ENCODE results near the gene PPEF1. TPM values are rescaled to one million over a fixed set of nuclear protein-coding genes. Genes with fewer than 3 reads are reported as not detected.

PPEF1 gene
- total RNA-seq, 2 experiments from 2014 or later: not detected

- Histone ChIP-seq H3K9me3 (ENCODE audit: low read length) (no peaks in the 10 kb centered on the region), H3K4me2 (ENCODE audit: low read length) (no peak overlapping the region), H3K36me3 (ENCODE audit: insufficient read depth, low read length) (no peaks in the 10 kb centered on the region), H4K20me1 (ENCODE audit: insufficient read depth, low read length) (no peaks in the 10 kb centered on the region), H3K27ac (ENCODE audit: low read depth, low read length, poor library complexity, severe bottlenecking) (no peak overlapping the region), H2AFZ (ENCODE audit: low read length) (no peak overlapping the region), H3K4me1 (ENCODE audit: insufficient read depth, low read length, poor library complexity, severe bottlenecking) (no peaks in the 10 kb centered on the region), H3K79me2 (ENCODE audit: insufficient read depth, low read depth, low read length) (no peaks in the 10 kb centered on the region), H3K9me2 (ENCODE audit: insufficient read depth, low read length) (no peaks in the 10 kb centered on the region), H3K4me3 (ENCODE audit: low read depth, low read length, poor library complexity, severe bottlenecking) (no peak overlapping the region)
- ChIA-PET POLR2A (no interaction called here), CTCF (ENCODE audit: unreplicated experiment) (no interaction called here)
- BruUV-seq (replicated peaks): no TSS peak
- DNase-seq (ENCODE audit: low spot score): no peak
- intact Hi-C loops (cut with micrococcal nuclease; ENCODE audit: unreplicated experiment): no loop called here
- TF ChIP-seq EZH2phosphoT487 (IDR thresholded peaks at IDR 0.05; ENCODE audit: borderline replicate concordance, low read depth, low read length) (no peak), CTCF (conservative IDR thresholded peaks at IDR 0.05; ENCODE audit: low read length) (no peak)
Observed at GRCh38 chrX:18793601-18794089, 86.2 kb downstream of the PPEF1 start.

- intact Hi-C loops (cut with micrococcal nuclease; ENCODE audit: unreplicated experiment): no loop called here
- Histone ChIP-seq H3K27ac (ENCODE audit: low read depth, low read length, poor library complexity, severe bottlenecking) (no peak overlapping the region), H3K36me3 (ENCODE audit: insufficient read depth, low read length) (no peaks in the 10 kb centered on the region), H3K9me2 (ENCODE audit: insufficient read depth, low read length) (no peaks in the 10 kb centered on the region), H3K9me3 (ENCODE audit: low read length) (no peaks in the 10 kb centered on the region), H3K4me1 (ENCODE audit: insufficient read depth, low read length, poor library complexity, severe bottlenecking) (no peaks in the 10 kb centered on the region), H2AFZ (ENCODE audit: low read length) (no peak overlapping the region), H4K20me1 (ENCODE audit: insufficient read depth, low read length) (no peaks in the 10 kb centered on the region), H3K4me2 (ENCODE audit: low read length) (no peak overlapping the region), H3K4me3 (ENCODE audit: low read depth, low read length, poor library complexity, severe bottlenecking) (no peak overlapping the region), H3K79me2 (ENCODE audit: insufficient read depth, low read depth, low read length) (no peaks in the 10 kb centered on the region)
- BruUV-seq (replicated peaks): no TSS peak
- CTCF ChIA-PET (ENCODE audit: unreplicated experiment): no interaction called here
- DNase-seq (ENCODE audit: low spot score): no peak
- POLR2A ChIA-PET: no interaction called here
- TF ChIP-seq EZH2phosphoT487 (IDR thresholded peaks at IDR 0.05; ENCODE audit: borderline replicate concordance, low read depth, low read length) (no peak), CTCF (conservative IDR thresholded peaks at IDR 0.05; ENCODE audit: low read length) (no peak)
Observed at GRCh38 chrX:18797141-18797540, 89.7 kb downstream of the PPEF1 start.

GRCh38 chrX:18799911-18800310 lies 92.5 kb downstream of the PPEF1 start:
- Histone ChIP-seq H4K20me1 (ENCODE audit: insufficient read depth, low read length) (no peaks in the 10 kb centered on the region), H3K36me3 (ENCODE audit: insufficient read depth, low read length) (no peaks in the 10 kb centered on the region)
- BruUV-seq (replicated peaks): no TSS peak

More at GRCh38 chrX:18799911-18800310, 92.5 kb downstream of the PPEF1 start:
- H3K4me1 ChIP-seq (ENCODE audit: insufficient read depth, low read length, poor library complexity, severe bottlenecking): no peaks in the 10 kb centered on the region
- no peak for DNase-seq (ENCODE audit: low spot score)
- H2AFZ ChIP-seq (ENCODE audit: low read length): no peak overlapping the region
- ChIA-PET POLR2A (no interaction called here), CTCF (ENCODE audit: unreplicated experiment) (no interaction called here)
- intact Hi-C loops (cut with micrococcal nuclease; ENCODE audit: unreplicated experiment): no loop called here
- H3K4me3 ChIP-seq (ENCODE audit: low read depth, low read length, poor library complexity, severe bottlenecking): no peak overlapping the region
- H3K9me3 ChIP-seq (ENCODE audit: low read length): no peaks in the 10 kb centered on the region
- H3K9me2 ChIP-seq (ENCODE audit: insufficient read depth, low read length): no peaks in the 10 kb centered on the region
- TF ChIP-seq CTCF (conservative IDR thresholded peaks at IDR 0.05; ENCODE audit: low read length): no peak
- no peak overlapping the region for H3K27ac ChIP-seq (ENCODE audit: low read depth, low read length, poor library complexity, severe bottlenecking)
- H3K79me2 ChIP-seq (ENCODE audit: insufficient read depth, low read depth, low read length): no peaks in the 10 kb centered on the region
- no peak overlapping the region for H3K4me2 ChIP-seq (ENCODE audit: low read length)
